NB4 (cell line): ENCODE results near the gene OGDHL.

ENCODE experiments used
- CTCF ChIP-seq: IDR thresholded peaks from one replicate; pipeline ENCODE4 v1.5.1; 2012; ENCODE audit warnings: low read depth, low read length
- POLR2A ChIP-seq: IDR thresholded peaks from 2 replicates; pipeline ENCODE4 v1.6.1; 2011; ENCODE audit warnings: mild to moderate bottlenecking; ENCODE audit not compliant: insufficient read length; ENCODE audit errors: extremely low read depth

- TF ChIP-seq POLR2A, result no peak
- TF ChIP-seq CTCF, result no peak
These were observed 21.5 kb upstream of the OGDHL start for GRCh38 chr10:49783645-49784044.
